Bronchial epithelial cell (primary cell): ENCODE results near the gene ICE2. TPM values are rescaled to one million over a fixed set of nuclear protein-coding genes. Genes with fewer than 3 reads are reported as not detected.
A peak's percentile ranks its signal among the peaks of the same experiment; 100 is the strongest.

ENCODE experiments used
- DNase-seq: peaks from one replicate; pipeline ENCODE4 v3.0.0-alpha.2; 2010; ENCODE audit warnings: low read depth
- FAIRE-seq: peaks from 2 replicates; lab custom pipeline; 2011; peaks lifted over from hg19 to GRCh38; lab: Jason Lieb, UNC
- H3K27me3 ChIP-seq: 2 replicates; pipeline ENCODE4 v1.5.1; 2011; ENCODE audit warnings: low read length; ENCODE audit not compliant: control insufficient read depth, insufficient read depth
- H3K36me3 ChIP-seq: 2 replicates; pipeline ENCODE4 v1.5.1; 2011; ENCODE audit warnings: low read length; ENCODE audit not compliant: control insufficient read depth, insufficient read depth
- H3K4me3 ChIP-seq: 2 replicates; pipeline ENCODE4 v1.5.1; 2011; ENCODE audit warnings: mild to moderate bottlenecking, low read depth, low read length, control low read depth
- CTCF ChIP-seq: IDR thresholded peaks from 2 replicates; pipeline ENCODE4 v1.5.1; 2011; ENCODE audit warnings: mild to moderate bottlenecking, moderate library complexity, low read length, control low read depth, inconsistent platforms; ENCODE audit not compliant: insufficient read depth, severe bottlenecking
- total RNA-seq: library from RNA; depleted of rRNA; stranded (reverse); fragments of >200 nt; gene quantifications from 2 replicates; pipeline ENCODE4 v1.2.1, GENCODE V29; 2014

ICE2 gene
- total RNA-seq, 1 donor from 2014 or later: 22.6 TPM

GRCh38 chr15:60479361-60480110, 594 bp upstream of the ICE2 start:
- no peak for TF ChIP-seq CTCF
- FAIRE-seq (no peak), DNase-seq (peak; percentile 19)
- H3K27me3 ChIP-seq: no peaks in the 10 kb centered on the region
- H3K36me3 ChIP-seq: peaks cover 3% of the 10 kb centered on the region
- peak overlapping the region; percentile 67 for H3K4me3 ChIP-seq

GRCh38 chr15:60477916-60478565, 901 bp downstream of the ICE2 start:
- Histone ChIP-seq H3K27me3 (no peaks in the 10 kb centered on the region), H3K4me3 (peak overlapping the region; percentile 67), H3K36me3 (peaks cover 5% of the 10 kb centered on the region)
- FAIRE-seq (no peak), DNase-seq (peak; percentile 39)
- TF ChIP-seq CTCF: no peak

- peak; percentile 1 for DNase-seq
- H3K4me3 ChIP-seq: no peak overlapping the region
- no peaks in the 10 kb centered on the region for H3K27me3 ChIP-seq
- TF ChIP-seq CTCF: no peak
- FAIRE-seq: no peak
- H3K36me3 ChIP-seq: peaks cover 5% of the 10 kb centered on the region
Observed at GRCh38 chr15:60477164-60477563, 1.8 kb downstream of the ICE2 start.

- H3K27me3 ChIP-seq: no peaks in the 10 kb centered on the region
- no peak for FAIRE-seq
- TF ChIP-seq CTCF: no peak
Observed at GRCh38 chr15:60476713-60477112, 2.2 kb downstream of the ICE2 start.

GRCh38 chr15:60473135-60473534, 5.8 kb downstream of the ICE2 start:
- Histone ChIP-seq H3K36me3 (peaks cover 5% of the 10 kb centered on the region), H3K4me3 (no peak overlapping the region), H3K27me3 (no peaks in the 10 kb centered on the region)
- no peak for TF ChIP-seq CTCF
- FAIRE-seq (no peak), DNase-seq (no peak)

More at GRCh38 chr15:60476713-60477112, 2.2 kb downstream of the ICE2 start:
- no peak for DNase-seq
- H3K4me3 ChIP-seq: no peak overlapping the region
- H3K36me3 ChIP-seq: peaks cover 5% of the 10 kb centered on the region
